Measurements from ENCODE around the gene CCR1. TPM values are rescaled to one million over a fixed set of nuclear protein-coding genes. Genes with fewer than 3 reads are reported as not detected.
"Not testable (repeated sequence)": the region's sequence is repeated elsewhere in the genome, so short reads cannot be mapped to it uniquely, and the experiment has no call there.

CCR1 gene
- total RNA-seq, 1 experiment from 2014 or later: 0.46 TPM

DNA sequence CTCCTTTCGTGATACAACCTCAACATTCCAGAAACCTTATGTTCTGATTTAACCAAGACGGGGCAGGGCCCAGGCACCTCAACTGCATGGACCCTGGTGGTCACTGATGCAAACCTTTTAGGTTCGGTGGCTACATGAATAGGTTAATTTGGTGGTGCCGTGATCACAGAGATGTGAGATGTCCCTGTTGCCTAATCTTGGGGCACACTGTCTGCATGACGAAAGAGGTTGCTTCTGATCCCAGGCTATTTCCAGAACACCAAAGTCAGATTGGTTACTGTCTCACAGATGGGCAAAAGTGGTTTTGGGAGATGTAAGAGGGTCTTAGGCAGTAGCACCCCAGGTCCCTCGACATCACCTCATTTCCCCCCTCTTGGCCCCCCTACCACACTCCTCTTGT, 4.0 kb upstream of the CCR1 start:
- no peak for DNase-seq (ENCODE audit: low read depth)

DNA sequence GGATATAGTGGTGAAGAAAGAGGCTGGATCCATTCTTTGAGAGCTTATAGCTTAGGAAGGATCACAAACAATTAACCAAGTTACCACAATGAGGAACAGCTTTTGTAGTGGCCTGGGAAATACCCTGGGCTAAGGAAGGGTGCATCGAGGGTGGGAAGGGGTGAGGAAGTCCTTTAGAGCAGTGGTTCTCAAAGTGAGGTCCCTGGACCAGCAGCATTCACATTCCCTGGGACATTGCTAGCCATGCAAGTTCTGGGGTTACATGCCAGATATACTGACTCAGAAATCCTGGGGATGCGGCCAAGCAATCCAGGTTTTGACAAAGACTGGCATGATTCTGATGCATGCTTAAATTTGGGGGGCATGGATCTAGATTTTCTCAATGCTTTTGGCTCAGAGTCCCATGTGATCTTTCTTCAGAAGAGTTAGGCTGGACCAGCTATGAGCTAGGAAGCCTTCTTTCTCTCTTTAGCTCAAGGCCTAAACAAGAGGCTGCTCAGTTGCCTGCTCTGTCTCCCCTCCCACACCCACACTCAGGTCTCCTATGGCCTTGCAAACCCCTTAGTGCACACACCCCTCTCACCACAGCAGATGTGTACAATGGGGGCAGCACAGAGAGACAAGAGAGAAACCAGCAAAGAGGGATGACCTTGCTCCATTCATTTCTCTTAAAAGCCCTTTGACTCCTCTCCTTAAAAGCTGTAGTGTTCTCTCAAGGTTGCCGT, 1.8 kb upstream of the CCR1 start:
- DNase-seq (ENCODE audit: low read depth): peak; percentile 39

DNA sequence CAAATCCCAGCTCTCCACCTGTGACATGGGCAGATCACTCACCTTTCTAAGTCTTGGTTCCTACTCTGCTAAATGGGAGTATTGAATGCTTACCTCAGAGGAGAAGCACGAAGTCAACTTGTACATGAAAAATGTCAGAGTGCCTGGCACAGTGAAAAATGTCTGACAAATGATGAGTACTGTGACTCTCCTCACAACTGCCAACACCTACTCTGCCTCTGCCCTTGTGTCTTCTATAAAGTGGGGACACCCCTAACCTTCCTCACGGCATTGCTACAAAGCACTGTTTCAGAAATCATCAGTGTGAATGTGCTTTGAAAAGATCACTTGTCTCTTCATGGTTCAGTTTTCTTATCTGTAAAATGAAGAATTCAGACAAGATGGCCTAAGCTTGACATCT, 940 bp upstream of the CCR1 start:
- DNase-seq (ENCODE audit: low read depth): no peak

DNA sequence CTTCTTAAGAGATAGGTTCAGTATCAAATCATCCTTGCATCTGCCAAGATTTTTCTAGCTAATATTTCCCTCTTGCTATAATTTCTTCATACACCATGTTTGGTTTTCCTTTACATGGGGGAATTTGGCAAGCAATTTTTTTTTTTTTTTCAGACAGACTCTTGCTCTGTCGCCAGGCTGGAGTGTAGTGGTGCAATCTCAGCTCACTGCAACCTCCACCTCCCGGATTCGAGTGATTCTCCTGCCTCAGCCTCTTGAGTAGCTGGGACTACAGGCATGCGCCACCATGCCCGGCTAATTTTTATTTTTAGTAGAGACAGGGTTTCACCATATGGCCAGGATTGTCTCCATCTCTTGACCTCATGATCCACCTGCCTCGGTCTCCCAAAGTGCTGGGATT, 599 bp downstream of the CCR1 start:
- not testable (repeated sequence) for DNase-seq (ENCODE audit: low read depth)

DNA sequence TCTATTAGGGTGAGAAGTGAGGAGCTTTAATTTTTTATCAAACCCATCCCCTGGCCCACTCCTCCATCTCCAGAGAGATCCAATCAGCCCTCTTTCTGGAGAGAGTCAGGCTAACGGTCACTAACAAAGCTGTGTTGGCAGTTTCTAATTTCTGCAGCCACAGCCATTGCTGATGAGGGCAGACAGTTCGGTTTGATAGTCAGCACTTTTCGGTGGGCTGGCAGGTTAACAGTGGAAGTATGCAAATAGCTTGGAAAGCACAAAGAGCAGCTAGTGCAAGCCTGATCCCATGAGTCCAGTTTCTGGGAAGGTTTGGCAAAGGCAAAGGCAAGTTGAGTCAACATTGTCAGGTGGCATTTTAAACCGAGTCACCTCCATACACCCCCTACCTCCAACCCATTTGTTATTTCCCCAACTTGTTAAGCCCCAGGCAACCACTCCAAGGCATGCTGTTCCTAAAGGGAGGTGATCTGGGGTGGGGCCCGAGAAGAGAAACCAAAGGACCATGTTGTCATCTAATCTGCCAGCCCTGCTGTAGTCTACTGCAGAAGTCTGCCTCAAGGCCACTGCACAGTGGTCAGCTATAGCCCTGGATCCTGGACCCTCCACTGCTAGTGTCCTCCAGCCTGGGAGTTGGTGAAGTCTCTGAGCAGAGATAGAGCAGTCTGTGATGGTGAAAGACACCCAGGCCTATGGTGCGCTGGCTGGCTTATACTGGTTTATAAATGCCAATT, 1.7 kb downstream of the CCR1 start:
- DNase-seq (ENCODE audit: low read depth): no peak

DNA sequence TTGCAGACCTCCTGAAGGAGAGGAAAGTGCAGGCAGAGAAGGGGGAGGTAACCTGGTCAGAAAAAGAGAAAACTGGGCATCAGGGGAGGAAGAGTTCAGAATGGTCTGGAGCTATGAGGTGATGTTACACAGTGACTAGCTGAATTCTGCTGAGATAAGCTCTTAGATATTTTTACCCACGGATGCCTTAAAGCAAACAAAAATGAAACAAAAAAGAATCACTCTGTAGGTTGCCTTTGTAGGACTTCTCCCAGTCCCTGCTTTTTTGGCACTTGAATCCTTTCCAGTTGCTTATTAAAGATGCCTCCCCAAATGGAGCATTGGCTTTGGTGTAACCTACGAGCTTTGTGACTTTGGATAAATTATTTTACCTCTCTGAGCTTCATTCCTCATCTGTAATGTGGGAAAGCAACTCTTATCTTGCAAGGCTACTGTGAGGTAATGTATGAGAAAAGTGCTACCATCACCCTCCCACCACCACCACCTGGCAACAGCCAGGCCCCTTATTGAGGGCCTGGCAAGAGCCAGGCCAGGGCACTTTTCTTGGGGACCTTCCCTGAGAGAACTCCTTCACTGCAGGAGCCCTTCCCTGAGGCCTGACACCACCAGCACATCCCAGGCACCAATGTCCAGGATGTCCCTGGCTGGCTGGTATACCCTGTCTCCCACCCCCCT, 2.7 kb downstream of the CCR1 start:
- DNase-seq (ENCODE audit: low read depth): no peak

DNA sequence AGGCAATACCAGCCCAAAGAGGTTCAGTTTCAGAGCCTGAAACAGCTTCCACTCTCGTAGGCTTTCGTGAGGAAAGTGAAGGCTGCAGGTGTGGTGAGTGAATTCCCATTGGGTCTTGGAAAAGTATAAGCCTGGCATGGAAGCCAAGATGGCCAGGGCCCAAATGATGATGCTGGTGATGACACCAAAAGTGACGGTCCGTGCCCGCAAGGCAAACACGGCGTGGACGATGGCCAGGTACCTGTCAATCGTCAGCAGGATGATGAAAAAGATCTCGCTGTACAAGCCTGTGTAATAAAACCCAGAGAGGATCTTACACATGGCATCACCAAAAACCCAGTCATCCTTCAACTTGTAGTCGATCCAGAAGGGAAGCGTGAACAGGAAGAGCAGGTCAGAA, 4.4 kb downstream of the CCR1 start:
- no peak for DNase-seq (ENCODE audit: low read depth)

DNA sequence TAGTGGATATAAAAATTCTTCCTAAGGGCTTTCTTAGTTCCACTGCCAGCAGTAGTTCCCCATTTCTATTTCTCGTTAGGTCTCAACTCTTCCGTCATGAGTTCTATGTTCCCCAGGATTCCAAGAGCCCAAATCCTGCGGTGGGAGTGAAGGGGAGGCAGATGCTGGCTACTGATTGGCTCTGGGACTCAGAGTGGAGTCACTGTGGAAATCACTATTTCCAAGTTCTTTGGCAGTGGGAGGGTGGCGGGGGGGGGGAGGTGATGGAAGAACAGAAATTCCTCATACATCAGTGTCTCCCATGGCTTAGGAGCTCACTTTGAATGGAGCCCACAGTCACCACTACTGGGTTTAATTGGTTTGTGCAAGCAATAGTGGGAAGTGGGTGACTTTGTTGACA, 5.6 kb downstream of the CCR1 start:
- DNase-seq (ENCODE audit: low read depth): no peak

DNA sequence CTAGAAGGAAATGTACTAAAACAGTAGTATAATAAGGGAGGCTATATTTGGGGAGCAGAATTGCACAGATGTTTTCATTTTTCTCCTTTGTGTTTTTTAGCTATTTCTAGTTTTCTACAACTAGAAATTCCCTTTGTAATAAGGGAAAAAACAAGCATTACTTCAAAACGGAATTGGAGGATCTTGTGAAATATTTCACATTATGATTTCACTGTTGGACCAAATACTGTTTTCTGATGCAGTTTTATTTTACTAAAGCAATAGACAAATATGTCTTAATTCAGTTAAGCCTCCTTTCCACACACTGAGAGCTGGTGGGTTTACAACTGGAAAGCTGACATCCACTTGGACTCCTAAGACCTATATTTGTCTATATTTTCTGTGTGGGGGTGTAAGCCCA, 7.3 kb downstream of the CCR1 start:
- DNase-seq (ENCODE audit: low read depth): no peak

DNA sequence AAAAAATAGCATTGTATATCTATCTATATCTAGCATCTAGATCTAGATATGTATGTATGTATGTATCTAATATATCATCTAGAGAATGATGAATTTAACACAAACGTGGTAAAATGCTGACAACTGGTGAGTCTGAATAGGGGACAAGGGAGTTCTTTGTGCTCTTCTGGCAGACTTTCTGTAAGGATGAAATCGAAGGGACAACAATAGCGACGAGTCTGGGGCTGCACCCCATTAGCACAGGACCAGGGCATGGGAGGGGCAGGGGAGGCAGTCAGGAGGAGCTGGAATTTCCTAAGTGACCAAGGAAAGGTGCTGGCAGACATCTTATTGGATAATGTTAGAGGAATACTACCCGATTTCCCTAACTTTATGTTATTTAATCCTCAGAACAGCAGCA, 7.9 kb downstream of the CCR1 start:
- DNase-seq (ENCODE audit: low read depth): no peak

DNA sequence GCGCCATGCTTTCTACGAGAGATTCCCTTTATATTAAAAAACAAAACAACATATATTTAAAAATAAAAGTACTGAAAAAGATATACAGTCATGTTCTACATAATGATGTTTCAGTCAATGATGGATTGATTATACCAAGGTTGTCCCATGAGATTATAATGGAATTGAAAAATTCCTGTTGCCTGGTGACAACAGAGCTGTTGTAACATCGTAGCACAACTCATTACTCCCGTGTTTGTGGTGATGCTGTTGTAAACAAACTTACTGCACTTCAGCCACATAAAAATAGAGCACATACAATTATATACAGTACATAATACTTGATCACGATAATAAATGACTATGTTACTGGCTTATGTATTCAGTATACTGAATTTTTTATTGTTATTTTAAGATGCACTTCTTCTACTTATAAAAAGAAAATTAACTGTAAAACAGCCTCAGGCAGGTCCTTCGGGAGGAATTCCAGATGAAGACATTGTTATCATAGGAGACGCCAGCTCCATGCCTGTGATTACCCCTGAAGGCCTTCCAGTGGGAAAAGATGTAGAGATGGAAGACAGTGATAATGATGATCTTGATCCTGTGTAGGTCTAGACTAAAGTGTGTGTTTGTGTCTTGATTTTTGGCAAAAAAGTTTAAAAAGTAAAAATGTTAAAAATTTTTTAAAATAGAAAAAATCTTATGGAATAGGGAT, 11.7 kb downstream of the CCR1 start:
- no peak for DNase-seq (ENCODE audit: low read depth)

DNA sequence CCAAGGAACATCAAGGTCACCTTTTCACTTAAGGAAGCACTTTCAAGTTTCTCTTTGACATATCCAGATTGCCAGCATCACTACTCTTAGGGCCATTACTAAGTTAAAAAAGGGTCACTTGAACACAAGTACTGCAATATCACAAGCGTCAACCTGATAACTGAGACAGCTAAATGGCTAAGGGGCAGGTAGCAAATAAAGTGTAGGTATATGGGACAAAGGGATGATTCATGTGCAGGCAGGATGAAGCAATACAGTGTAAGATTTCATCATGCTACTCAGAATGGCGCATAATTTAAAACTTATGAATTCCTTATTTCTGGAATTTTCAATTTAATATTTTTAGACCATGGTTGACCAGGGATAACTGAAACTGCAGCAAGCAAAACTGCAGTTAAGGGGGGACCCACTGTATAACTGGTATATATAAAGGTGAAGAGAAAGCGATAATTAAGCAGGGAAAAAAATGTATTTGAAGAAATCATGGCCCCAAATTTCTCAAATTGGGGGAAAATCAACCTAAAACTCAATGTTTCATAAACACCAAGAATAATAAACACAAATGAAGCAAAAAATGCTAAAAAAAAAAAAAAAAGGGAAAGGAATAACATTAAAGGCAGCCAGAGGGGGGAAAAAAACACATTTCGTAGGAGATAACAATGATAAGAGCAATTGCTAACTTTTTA, 13.1 kb downstream of the CCR1 start:
- no peak for DNase-seq (ENCODE audit: low read depth)

DNA sequence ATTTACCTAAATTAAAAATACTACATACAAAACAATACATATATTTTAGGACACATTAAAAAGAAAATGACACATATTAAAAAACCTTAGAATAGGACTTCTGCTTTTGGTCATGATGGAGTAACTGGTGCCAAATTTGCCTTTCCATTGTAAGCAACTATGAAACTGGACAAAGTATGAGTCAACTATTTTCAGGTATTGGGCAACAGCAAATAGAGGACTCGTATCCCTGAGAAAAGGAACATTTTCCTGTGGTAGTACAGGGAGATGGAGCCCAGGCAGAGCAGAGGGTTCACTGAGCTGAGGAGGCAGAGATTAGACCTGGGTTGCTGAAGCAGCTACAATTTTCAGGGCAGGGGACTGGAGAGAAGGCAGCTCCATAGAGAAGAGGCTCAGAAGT, 14.7 kb downstream of the CCR1 start:
- DNase-seq (ENCODE audit: low read depth): peak; percentile 32

DNA sequence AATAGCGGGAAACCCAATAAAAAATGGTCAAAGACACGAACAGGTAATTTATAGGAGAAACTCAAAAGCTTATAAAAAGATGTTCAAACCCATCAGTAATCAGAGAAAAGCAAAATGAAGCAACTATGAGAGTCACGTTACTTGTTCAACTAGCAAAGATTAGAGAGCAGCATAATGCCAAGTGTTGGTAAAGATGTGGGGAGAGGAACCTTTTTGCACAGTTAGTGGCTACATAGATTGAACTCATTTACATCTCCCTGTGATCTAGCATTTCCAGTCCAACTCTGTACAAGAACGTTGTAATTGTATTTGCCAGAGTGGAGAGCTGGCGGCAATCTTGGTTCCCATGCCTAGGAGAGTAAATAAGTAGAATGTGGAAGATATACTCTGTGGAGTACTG, 15.2 kb downstream of the CCR1 start:
- DNase-seq (ENCODE audit: low read depth): no peak

DNA sequence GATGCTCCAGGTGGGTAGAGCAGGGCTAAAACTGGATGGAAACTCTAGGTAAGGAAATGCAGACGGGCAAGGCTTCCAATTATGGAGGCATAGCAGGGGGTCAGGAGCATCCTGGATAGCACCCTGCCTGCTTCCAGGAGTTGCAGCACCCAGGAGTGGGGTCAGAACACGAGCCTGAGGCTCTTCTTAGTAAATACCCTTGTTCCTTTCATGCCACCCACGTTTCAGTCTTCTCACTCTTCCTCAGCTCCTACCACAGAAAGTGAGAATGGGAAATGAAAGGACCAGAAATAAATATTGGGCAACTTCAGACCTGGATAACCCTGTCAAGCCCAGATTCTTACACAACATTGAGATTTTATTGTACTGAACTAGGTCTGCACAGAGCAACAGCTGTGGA, 16.4 kb downstream of the CCR1 start:
- DNase-seq (ENCODE audit: low read depth): peak; percentile 27

DNA sequence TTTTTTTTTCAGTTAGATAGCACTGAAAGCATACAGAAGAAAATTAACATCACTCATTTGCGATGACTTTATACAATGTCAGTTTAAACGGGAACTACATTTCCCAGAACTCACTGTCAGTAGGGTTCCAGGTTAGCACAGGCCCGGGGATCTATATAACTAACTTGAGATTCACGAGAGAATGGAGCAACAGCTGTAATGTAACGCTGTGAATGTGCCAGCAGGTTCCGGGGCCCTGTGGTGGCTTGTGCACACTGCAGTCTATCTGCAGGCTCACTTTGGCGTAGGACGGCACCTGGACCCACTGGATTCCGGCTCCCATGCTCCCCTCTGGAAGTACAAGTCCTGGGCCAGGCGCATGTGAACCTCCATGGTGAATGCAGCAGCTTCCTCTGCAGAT, 19.4 kb downstream of the CCR1 start:
- no peak for DNase-seq (ENCODE audit: low read depth)

DNA sequence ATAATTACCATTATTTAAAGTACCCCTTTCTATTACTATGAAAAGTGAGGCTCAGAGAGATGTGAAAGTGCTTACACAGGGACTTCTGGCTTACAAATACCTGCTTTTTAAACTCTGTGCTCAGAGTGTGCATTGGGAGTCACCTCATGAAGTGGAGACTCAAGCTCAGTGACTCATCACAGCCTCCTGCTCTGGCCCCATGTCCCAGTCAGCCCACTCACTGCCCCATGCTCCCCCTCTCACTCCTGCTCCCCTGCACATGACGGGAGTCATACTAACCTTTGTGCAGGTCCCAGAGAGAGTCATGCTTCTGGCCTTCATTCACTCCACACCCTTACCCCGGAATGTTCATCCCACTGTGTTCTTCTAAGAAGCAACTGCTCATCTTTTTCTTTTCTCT, 20.2 kb downstream of the CCR1 start:
- DNase-seq (ENCODE audit: low read depth): peak; percentile 65

DNA sequence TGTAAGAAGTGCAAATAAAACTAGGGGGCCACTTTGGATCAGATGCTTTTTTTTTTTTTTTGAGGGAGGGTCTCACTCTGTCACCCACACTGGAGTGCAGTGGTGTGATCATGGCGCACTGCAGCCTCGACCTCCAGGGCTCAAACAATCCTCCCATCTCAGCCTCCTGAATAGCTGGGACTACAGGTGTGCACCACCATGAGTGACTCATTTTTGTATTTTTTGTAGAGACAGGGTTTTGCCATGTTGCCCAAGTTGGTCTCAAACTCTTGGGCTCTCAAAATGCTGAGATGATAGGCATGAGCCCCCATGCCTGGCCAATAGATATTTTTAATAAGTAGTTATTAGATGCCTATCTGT, 20.8 kb downstream of the CCR1 start:
- no peak for DNase-seq (ENCODE audit: low read depth)

DNA sequence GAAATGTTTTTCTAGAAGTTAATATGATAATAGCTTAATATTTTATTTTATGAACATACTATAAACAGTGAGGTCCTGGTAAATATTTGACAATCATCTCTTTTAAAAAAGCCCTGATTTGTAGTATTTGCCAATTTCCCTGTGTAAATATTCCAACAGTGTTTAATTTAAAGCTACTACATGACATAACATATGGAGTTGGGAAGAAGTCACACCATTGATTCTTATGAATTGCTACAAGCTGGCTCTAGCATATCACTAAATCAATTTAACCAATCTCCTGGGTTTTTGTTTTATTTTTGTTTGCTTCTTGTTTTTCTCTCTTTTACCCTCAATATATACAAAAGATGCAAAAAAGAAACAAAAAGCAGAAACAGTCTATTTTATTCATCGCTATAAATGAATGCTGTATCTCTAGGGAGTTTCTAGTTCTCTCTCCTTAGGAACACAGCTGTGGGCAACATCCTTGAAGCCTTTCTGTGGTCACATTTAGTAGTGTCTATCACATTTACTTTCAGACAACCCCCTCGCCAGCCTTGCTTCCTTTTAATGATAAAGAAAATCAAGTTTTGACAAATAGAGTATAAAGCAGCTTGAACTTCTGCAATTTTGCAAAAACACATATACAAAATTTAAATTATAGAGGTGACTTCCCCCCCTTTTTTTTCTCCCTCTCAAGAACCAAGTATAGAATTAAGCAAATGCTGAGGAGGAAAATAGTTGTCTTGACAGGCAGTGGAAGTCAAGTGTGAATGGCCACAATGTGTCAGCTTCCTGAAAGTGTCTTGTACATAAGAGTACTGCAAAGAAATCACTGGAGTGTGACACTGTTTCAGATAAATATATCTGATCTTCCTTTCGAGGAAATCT, 21.4 kb downstream of the CCR1 start:
- DNase-seq (ENCODE audit: low read depth): peak; percentile 58

DNA sequence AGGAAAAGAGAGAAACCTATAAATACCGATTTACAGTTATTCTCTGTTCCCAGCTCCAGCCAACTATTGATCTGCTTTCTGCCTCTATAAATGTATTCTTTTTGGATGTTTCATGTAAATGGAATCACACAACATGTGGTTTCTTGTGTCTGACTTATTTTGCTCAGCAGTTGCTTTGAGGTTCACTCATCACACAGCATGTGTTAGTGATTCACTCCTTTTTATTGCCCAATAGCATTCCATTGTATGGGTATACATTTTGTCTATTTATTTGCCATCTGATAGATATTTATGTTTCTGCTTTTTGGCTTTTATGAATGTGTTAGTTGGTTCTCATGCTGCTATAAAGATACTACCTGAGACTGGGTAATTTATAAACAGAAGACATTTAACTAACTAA, 23.6 kb downstream of the CCR1 start:
- DNase-seq (ENCODE audit: low read depth): peak; percentile 89

DNA sequence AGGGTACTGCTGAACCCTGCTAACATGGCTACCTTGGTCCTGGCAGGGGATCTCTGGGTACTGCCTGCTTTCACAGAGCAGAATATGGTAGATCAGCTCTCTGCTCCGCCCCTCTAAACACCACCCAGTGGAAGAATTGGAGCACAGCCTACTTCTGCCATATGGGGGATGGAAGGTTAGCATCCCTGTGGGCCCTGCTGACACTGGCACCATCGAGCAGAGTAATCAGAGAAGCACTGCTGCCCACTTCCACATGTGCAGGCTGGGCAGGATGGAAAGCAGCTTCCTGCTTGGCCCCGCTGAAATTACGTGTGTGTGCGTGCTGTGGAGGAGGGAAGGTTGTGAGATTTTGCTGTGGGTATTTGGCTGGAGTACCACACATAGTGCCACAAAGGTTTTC, 24.8 kb downstream of the CCR1 start:
- DNase-seq (ENCODE audit: low read depth): peak; percentile 20

Measured in LHCN-M2 (cell line).